ENCODE data around the gene CTDNEP1. TPM values are rescaled to one million over a fixed set of nuclear protein-coding genes. Genes with fewer than 3 reads are reported as not detected.

Gene CTDNEP1
- total RNA-seq, 2 experiments from 2014 or later = 79.3 to 80.7 TPM

DNA sequence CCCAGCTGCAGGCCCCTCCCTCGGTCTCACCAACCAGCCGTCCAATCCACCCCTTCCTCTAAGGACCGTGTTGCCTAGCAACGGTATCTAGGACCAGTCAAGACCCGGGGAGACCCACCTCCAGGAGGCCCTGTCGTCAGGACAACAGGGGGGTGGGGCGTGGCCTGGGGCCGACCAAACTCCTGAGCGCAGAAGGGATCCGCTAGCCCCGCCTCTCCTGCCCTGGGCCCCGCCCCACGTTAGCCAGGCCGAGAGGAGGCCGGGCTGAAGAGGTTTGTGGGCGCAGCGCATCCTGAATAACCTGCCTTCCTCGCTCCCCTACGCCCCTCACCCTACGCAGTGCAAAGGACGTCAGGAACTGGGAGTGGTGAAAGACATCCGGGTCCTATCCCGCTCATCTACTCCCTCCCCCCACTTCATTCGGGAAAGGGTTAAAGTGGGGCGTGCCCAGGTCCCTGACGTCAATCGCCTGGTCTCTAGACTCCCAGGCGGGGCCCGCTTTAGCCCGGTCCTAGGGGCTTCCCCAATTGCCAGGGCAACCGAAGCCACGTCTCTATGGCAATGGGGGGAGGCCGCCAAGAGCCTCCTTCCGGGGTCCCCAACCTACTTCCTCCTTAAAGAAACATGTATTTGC is 46.6 kb downstream of the CTDNEP1 start:
- Histone ChIP-seq H3K4me1 (ENCODE audit: insufficient read depth, low read length) (peaks cover 31% of the 10 kb centered on the region), H3K4me3 (ENCODE audit: low read length) (peak overlapping the region; percentile 66), H3K9me3 (ENCODE audit: control insufficient read depth in 1 of 2, insufficient read depth in 1 of 2, low read length in 2 of 2) (no peaks in the 10 kb centered on the region), H3K27me3 (ENCODE audit: control insufficient read depth in 1 of 2, insufficient read depth in 2 of 2, low read length in 2 of 2) (no peaks in the 10 kb centered on the region), H3K27ac (ENCODE audit: low read depth in 1 of 2, low read length in 2 of 2) (peak overlapping the region; percentile 86 to 95), H3K36me3 (ENCODE audit: insufficient read depth, low read length) (peaks cover 2% of the 10 kb centered on the region)
- ChIA-PET POLR2A (interaction anchor here (0.9 to 1.3 kb wide), 3 partner anchors 9 to 29 kb away, joined by 3 to 6 read pairs (median 4); partner anchors contain the start of genes ACADVL, DLG4 and DVL2), CTCF (interaction anchor here (0.6 to 2.6 kb wide), 4 partner anchors 9 to 153 kb away, joined by 3 to 13 read pairs (median 4); no protein-coding TSS in a partner anchor)
- intact Hi-C loops (cut with DNase I, micrococcal nuclease) = loop anchor here (1.0 kb wide), 3 partner anchors 9 to 230 kb away; partner anchors contain the start of genes DVL2 (in 1 of the 2) and TMEM102 (in 1 of the 2)
- Mint-ChIP-seq H3K4me3 (peak overlapping the region; percentile 83), H3K27ac (peak overlapping the region; percentile 87), H3K9me3 (no peaks in the 10 kb centered on the region), H3K36me3 (ENCODE audit: low read depth) (peaks cover 15% of the 10 kb centered on the region), H3K27me3 (no peaks in the 10 kb centered on the region), H3K4me1 (ENCODE audit: low read depth) (peaks cover 36% of the 10 kb centered on the region)
- ATAC-seq (ENCODE audit: poor library complexity) (peak; percentile 81), DNase-seq (peak; percentile 84 to 99 (median 94))
- TF ChIP-seq, protein P1, sequence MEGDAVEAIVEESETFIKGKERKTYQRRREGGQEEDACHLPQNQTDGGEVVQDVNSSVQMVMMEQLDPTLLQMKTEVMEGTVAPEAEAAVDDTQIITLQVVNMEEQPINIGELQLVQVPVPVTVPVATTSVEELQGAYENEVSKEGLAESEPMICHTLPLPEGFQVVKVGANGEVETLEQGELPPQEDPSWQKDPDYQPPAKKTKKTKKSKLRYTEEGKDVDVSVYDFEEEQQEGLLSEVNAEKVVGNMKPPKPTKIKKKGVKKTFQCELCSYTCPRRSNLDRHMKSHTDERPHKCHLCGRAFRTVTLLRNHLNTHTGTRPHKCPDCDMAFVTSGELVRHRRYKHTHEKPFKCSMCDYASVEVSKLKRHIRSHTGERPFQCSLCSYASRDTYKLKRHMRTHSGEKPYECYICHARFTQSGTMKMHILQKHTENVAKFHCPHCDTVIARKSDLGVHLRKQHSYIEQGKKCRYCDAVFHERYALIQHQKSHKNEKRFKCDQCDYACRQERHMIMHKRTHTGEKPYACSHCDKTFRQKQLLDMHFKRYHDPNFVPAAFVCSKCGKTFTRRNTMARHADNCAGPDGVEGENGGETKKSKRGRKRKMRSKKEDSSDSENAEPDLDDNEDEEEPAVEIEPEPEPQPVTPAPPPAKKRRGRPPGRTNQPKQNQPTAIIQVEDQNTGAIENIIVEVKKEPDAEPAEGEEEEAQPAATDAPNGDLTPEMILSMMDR (IDR thresholded peaks at IDR 0.05) = no peak

GRCh38 chr17:7204336-7204735 is 47.2 kb downstream of the CTDNEP1 start:
- Histone ChIP-seq H3K27ac (ENCODE audit: low read depth in 1 of 2, low read length in 2 of 2) (peak overlapping the region; percentile 86 to 95), H3K4me3 (ENCODE audit: low read length) (peak overlapping the region; percentile 66), H3K9me3 (ENCODE audit: control insufficient read depth in 1 of 2, insufficient read depth in 1 of 2, low read length in 2 of 2) (no peaks in the 10 kb centered on the region), H3K4me1 (ENCODE audit: insufficient read depth, low read length) (peaks cover 31% of the 10 kb centered on the region), H3K27me3 (ENCODE audit: control insufficient read depth in 1 of 2, insufficient read depth in 2 of 2, low read length in 2 of 2) (no peaks in the 10 kb centered on the region), H3K36me3 (ENCODE audit: insufficient read depth, low read length) (peaks cover 2% of the 10 kb centered on the region)
- CTCF ChIA-PET = interaction anchor here (0.6 to 2.6 kb wide), 4 partner anchors 10 to 153 kb away, joined by 3 to 13 read pairs (median 4); no protein-coding TSS in a partner anchor
- H3K27ac Mint-ChIP-seq = peak overlapping the region; percentile 87
- TF ChIP-seq, protein P1 (IDR thresholded peaks at IDR 0.05) = no peak
- H3K27me3 Mint-ChIP-seq = no peaks in the 10 kb centered on the region
- no peaks in the 10 kb centered on the region for H3K9me3 Mint-ChIP-seq
- ATAC-seq (ENCODE audit: poor library complexity) (no peak), DNase-seq (peak in 2 of 14 experiments; percentile 12 to 70)
- peaks cover 35% of the 10 kb centered on the region for H3K4me1 Mint-ChIP-seq (ENCODE audit: low read depth)
- H3K4me3 Mint-ChIP-seq = peak overlapping the region; percentile 83
- POLR2A ChIA-PET = interaction anchor here (0.8 kb wide), 1 partner anchor 30 kb away, joined by 4 read pairs; the partner anchor contains the start of gene DVL2
- peaks cover 15% of the 10 kb centered on the region for H3K36me3 Mint-ChIP-seq (ENCODE audit: low read depth)
- intact Hi-C loops (cut with DNase I, micrococcal nuclease) = no loop called here

- POLR2A ChIA-PET = no interaction called here
Observed at GRCh38 chr17:7203391-7203790, 48.1 kb downstream of the CTDNEP1 start.

More at GRCh38 chr17:7203391-7203790, 48.1 kb downstream of the CTDNEP1 start:
- peak in 1 of 14 experiments; percentile 43 for DNase-seq
- Mint-ChIP-seq H3K27ac (peak overlapping the region; percentile 87), H3K27me3 (no peaks in the 10 kb centered on the region), H3K4me1 (ENCODE audit: low read depth) (peaks cover 35% of the 10 kb centered on the region), H3K4me3 (no peak overlapping the region), H3K9me3 (no peaks in the 10 kb centered on the region), H3K36me3 (ENCODE audit: low read depth) (peaks cover 15% of the 10 kb centered on the region)
- no peak overlapping the region for H3K4me3 ChIP-seq (ENCODE audit: low read length)
- TF ChIP-seq, protein P1 (IDR thresholded peaks at IDR 0.05) = no peak
- H3K36me3 ChIP-seq (ENCODE audit: insufficient read depth, low read length) = peaks cover 2% of the 10 kb centered on the region
- CTCF ChIA-PET = no interaction called here
- intact Hi-C loops (cut with DNase I, micrococcal nuclease) = no loop called here
- no peaks in the 10 kb centered on the region for H3K27me3 ChIP-seq (ENCODE audit: control insufficient read depth in 1 of 2, insufficient read depth in 2 of 2, low read length in 2 of 2)
- H3K9me3 ChIP-seq (ENCODE audit: control insufficient read depth in 1 of 2, insufficient read depth in 1 of 2, low read length in 2 of 2) = no peaks in the 10 kb centered on the region
- peaks cover 31% of the 10 kb centered on the region for H3K4me1 ChIP-seq (ENCODE audit: insufficient read depth, low read length)
- no peak for ATAC-seq (ENCODE audit: poor library complexity)
- H3K27ac ChIP-seq (ENCODE audit: low read depth in 1 of 2, low read length in 2 of 2) = peak overlapping the region in 1 of 2 donors; percentile 86

All from CD4-positive, alpha-beta T cell (primary cell).